ENCODE results near the gene IFIT2.
"Not testable (repeated sequence)": the region's sequence is repeated elsewhere in the genome, so short reads cannot be mapped to it uniquely, and the experiment has no call there.

The IFIT2 gene, protein sequence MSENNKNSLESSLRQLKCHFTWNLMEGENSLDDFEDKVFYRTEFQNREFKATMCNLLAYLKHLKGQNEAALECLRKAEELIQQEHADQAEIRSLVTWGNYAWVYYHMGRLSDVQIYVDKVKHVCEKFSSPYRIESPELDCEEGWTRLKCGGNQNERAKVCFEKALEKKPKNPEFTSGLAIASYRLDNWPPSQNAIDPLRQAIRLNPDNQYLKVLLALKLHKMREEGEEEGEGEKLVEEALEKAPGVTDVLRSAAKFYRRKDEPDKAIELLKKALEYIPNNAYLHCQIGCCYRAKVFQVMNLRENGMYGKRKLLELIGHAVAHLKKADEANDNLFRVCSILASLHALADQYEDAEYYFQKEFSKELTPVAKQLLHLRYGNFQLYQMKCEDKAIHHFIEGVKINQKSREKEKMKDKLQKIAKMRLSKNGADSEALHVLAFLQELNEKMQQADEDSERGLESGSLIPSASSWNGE

DNA sequence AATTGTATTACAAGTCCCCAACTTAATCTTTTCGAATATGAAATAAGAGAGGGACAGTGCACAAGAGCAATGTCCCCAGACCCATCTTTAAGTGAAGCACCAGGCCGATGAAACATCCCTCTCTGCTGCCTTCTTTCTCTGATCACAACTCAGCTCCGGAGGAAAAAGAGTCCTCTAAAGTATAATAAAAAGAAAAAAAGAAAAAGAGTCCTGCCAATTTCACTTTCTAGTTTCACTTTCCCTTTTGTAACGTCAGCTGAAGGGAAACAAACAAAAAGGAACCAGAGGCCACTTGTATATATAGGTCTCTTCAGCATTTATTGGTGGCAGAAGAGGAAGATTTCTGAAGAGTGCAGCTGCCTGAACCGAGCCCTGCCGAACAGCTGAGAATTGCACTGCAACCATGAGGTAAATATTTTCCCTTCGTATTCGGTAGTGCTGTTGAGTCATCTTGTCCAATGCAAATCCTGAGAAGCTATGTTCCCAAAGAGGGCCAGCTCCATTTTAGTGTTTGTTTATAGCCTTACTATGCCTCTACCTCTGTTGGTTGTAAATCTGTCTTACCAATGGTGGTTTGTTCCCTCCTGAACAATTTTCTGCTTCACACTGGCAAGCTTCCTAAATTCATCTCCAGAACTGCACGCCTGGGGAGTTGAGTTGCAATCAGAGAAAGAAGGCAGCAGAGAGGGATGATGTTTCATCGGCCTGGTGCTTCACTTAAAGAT lies at the start of gene IFIT2:
Gene IFIT2, plus strand, starts transcription at position 326 of the 725 bp plus-strand sequence. Its CDS starts 78 bp downstream, at position 404.
- in situ Hi-C loops (cut with HindIII; ENCODE audit: low pct_ligation_motif_present, low pct_unique_long_range_greater_than_20kb, low sequenced_read_pairs): no loop called here
- peak; percentile 78 for DNase-seq

DNA sequence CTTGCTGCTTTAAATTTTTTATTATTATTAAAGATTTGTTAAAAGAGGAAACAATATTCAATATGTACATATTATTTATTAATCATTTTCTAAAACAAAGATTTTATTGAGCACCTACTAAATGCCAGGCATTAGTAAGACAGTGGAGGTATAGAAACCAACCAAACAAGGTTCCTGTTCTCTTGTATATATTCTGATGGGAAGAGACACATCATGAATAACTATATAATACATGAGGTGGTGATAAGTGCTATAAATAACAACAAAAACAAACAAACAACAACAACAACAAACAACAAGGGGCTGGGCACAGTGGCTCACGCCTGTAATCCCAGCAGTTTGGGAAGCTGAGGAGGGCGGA lies 49.6 kb upstream of the IFIT2 start:
- no peak for DNase-seq
- in situ Hi-C loops (cut with HindIII; ENCODE audit: low pct_ligation_motif_present, low pct_unique_long_range_greater_than_20kb, low sequenced_read_pairs): no loop called here

DNA sequence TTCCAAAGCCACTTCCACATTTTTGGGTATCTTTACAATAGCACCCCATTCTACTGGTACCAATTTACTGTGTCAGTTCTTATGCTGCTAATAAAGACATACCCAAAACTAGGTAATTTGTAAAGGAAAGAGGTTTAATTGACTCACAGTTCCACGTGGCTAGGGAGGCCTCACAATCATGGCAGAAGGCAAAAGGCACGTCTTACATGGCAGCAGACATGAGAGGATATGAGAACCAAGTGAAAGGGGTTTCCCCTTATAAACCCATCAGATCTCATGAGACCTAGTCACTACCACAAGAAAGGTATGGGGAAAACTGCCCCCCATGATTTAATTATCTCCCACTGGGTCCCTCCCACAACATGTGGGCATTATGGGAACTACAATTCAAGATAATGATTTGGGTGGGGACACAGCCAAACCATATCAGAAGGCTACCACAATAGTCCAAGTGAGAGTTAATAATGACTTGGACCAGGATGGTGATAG lies 46.7 kb upstream of the IFIT2 start:
- in situ Hi-C loops (cut with HindIII; ENCODE audit: low pct_ligation_motif_present, low pct_unique_long_range_greater_than_20kb, low sequenced_read_pairs); DNase-seq: not testable (repeated sequence)

DNA sequence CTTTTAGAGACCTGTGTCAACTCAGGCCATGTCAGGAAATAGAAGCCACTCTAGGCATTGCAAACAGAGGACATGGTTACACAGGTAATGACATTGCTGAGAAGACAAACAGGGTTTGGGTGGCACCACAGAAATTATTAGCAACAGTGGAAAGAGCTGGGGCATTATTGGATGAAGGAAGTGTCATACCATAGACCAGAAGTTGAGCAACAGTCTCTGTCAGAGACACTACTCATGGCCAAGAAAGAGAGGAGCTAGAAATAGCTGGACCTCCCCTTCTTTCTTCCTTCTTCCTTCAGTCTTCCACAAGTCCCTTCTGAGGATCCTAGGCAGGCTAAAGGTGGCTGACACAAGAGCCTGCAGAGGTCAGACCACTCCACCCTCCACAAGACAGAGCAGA lies 46.1 kb upstream of the IFIT2 start:
- no peak for DNase-seq
- in situ Hi-C loops (cut with HindIII; ENCODE audit: low pct_ligation_motif_present, low pct_unique_long_range_greater_than_20kb, low sequenced_read_pairs): no loop called here

DNA sequence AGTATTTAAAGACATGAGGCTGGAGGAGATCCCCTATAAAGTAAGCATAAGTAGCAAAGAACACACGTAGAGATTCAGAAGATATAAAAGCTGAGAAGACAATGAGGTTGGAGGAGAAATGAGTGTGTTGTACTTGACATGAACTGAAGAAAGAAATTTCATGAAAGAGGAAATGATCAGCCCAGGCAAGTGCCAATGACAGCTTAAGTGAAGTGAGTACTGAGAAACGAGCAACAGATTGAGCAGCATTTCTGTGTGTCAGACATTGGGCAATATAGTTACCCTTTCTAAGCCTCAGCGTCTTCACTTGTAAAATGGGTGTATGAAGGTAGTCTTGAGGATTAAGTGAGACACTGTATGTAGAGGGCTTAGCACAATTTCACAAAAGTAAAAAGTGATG lies 45.5 kb upstream of the IFIT2 start:
- in situ Hi-C loops (cut with HindIII; ENCODE audit: low pct_ligation_motif_present, low pct_unique_long_range_greater_than_20kb, low sequenced_read_pairs): no loop called here
- no peak for DNase-seq

DNA sequence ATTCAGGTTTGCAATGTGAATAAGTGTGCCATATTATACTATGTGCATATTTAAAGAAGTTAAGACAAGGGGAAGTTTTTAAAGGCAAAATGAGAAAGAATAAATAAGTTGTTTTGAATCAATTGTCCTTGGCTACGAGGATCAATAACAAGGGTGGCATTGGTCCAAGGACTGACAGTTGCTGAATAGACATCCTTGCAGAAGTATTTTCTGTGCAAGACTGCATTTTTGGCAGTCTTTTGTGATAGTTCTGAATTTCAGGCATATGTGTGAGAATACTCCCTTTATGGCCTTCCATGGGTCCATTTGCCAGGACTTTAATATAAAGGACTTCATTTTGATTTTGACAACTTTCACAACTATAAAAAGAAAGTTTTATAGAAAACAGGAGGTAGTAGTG lies 44.9 kb upstream of the IFIT2 start:
- in situ Hi-C loops (cut with HindIII; ENCODE audit: low pct_ligation_motif_present, low pct_unique_long_range_greater_than_20kb, low sequenced_read_pairs): no loop called here
- no peak for DNase-seq

DNA sequence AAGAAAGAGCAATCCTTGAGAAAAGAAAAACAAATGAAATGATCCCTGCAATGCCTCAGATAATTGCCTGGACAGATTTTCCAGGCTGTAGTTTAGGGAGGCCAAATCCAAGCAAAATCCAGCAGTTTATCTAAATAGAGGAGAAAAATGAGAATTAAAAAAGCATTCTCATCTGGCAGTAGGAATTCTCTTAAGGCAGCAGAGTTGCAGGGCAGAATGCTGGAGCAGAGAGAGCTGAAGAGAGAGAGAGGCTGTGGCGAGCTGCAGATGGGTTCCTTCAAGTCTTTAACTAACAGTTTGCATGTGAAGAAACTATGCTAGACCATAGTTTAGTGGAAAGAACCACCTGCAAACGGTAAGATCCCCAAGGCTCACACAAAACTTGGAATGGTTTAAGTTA lies 44.3 kb upstream of the IFIT2 start:
- in situ Hi-C loops (cut with HindIII; ENCODE audit: low pct_ligation_motif_present, low pct_unique_long_range_greater_than_20kb, low sequenced_read_pairs): no loop called here
- DNase-seq: no peak

DNA sequence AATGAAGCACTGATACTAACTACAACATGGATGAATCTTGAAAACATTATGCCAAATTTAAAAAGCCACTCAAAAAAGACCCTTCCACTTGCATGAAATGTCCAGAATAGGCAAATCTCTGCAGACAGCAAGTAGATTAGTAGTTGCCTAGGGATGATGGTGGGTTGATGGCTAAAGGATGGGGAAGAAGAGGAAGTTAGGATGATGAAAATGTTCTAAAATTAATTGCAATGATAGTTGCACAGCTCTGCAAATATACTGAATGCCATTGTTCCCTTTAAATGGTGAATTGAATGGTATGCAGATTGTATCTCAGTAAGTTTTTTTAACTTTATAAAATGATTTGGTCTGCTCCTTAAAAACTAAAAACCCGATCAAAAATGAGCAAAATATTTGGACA lies 43.0 kb upstream of the IFIT2 start:
- no peak for DNase-seq
- in situ Hi-C loops (cut with HindIII; ENCODE audit: low pct_ligation_motif_present, low pct_unique_long_range_greater_than_20kb, low sequenced_read_pairs): no loop called here

DNA sequence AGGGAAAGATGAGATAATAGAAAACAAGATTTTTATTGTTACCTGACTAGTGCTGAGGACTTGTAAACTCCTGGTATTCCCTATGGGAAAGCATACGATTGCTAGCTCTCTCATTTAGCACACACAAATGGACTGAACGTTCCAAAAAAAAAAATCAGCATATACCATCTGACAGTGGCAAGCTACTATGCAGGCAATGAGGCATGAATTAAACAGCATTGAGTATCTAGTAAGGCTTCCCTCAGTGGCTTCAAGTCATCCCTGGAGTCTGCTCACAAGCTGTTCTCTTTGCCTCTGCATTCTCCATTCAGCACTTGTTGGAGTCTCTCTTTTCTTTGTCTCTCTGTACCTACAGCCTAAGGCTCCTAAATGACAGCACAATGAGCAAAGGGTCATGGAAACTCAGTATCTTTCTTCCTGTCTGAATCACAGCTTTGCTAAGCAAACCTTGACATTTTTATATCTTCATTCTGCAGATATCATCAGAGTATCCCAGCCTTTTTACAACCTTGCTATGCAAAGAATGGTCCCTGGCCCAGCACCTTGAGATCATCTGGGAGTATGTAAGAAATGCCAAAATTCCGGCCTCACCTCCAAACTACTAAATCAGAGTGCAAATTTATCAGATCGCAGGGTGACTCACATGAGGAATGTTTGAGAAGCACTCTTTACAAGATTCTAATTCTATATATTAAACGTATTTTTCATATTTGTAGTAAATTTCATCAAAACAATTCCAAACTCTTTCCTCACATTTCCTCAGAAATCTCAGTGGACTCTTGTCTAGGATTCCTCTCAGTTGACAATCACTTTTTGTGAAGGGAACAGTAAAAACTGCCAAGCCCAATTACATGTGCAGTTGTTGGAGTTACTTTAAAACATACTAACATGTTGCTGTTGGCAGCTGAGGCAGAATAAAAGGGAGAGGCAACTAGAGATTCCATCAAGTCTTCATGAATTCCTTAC lies 39.5 kb upstream of the IFIT2 start:
- in situ Hi-C loops (cut with HindIII; ENCODE audit: low pct_ligation_motif_present, low pct_unique_long_range_greater_than_20kb, low sequenced_read_pairs): no loop called here
- no peak for DNase-seq

DNA sequence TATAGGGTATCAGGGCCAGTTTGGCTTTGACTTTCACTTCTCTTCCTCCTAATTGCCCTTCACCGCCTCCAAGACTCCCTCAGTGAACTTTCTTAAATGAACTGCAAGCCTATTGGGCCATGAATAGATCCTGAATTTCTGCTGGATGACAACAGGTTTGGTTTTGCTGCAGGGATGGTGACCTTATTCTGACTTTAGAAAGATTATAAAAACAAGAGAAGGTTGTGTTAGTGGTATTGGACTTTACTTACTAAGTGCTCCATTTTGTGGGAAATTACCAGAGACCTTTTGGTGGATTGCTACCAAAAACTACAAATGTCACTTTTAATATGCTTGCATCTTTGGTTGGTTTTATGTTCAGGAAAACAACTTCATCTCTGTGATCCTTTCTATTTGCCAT lies 38.8 kb upstream of the IFIT2 start:
- DNase-seq: no peak
- in situ Hi-C loops (cut with HindIII; ENCODE audit: low pct_ligation_motif_present, low pct_unique_long_range_greater_than_20kb, low sequenced_read_pairs): no loop called here

DNA sequence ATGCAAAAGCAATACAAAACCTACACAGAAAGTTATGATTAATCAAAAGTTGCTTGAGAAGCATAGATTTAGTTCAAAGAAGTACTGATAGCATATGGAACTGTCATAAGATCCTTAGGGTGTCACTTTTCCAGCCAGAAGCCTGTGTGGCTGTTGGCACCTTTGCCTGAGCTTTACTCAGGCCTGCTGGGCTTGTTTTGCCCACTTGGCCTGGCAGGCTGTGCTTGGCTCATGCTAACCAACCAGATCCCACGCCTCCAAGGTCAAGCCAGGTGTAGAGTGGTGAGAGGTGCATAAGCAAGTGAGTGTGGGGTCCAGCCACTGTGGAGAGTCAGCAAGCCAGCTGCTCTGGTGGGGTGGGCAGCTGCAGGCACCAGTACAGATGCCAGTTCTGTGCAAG lies 38.3 kb upstream of the IFIT2 start:
- DNase-seq: no peak
- in situ Hi-C loops (cut with HindIII; ENCODE audit: low pct_ligation_motif_present, low pct_unique_long_range_greater_than_20kb, low sequenced_read_pairs): no loop called here

DNA sequence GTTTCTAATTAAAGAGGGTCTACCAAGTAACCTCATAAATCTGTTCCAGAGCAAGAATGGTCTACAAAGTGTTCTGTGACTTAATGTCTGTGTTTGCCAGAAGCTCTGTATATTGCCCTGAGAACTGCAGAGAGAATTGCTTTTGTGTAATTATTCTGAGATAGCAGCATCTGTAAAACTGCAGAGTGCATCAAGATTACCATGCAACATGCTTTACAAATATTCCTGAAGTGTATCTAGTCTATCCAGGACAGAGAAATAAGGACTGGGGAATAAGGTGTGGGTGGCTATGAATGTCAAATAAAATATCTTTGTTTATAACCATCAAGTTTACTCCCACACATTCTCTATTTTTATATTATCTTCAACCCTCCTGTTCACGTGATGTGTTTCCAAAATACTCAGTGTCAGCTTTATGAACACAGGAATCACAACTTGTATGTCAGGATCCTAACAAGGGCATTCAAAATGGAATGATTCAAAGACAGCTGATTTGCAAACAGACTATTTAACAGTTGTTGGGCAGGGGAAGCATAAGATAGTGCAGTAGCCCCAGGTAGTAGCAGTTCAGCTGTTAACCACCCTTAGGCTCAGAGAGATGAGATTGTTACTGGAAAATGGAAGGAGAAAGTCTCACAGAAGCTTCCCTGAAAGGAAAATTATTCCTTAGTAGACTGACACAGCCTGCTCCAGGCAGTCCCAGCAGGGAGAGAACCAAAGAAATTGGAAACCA lies 35.0 kb upstream of the IFIT2 start:
- no peak for DNase-seq
- in situ Hi-C loops (cut with HindIII; ENCODE audit: low pct_ligation_motif_present, low pct_unique_long_range_greater_than_20kb, low sequenced_read_pairs): no loop called here

DNA sequence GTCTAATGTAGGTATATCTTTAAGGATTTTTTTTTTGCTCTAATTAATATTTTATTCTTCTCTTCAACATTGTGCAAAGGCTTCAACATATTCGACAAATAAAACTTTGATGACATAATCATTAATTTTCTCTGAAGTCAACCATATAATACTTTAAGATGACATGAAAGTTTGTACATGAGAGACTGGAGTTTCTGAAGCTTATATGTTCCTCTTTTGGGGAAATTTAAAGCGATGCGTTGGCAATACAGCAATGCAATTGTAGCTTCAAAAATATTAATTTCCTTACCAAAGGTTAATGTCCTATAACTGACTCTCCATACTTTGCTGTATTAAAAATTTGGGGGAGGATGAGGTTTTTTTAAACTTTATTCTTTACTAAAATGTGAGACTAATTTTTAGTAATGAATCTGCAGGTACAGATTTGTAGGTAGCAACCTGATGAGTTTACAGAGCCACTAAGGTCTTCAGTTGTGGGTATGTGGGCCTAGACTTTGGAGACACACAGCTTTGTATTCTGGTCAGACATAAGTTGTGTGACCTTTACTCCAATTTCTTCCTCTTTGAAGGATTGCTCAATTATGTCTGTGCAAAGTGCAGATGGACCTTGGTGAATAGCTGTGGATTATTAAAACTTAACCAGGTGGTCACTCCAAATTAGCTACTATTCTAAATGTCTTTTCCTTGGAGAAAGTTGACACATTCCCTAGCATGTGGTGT lies 32.3 kb upstream of the IFIT2 start:
- in situ Hi-C loops (cut with HindIII; ENCODE audit: low pct_ligation_motif_present, low pct_unique_long_range_greater_than_20kb, low sequenced_read_pairs): no loop called here
- no peak for DNase-seq

DNA sequence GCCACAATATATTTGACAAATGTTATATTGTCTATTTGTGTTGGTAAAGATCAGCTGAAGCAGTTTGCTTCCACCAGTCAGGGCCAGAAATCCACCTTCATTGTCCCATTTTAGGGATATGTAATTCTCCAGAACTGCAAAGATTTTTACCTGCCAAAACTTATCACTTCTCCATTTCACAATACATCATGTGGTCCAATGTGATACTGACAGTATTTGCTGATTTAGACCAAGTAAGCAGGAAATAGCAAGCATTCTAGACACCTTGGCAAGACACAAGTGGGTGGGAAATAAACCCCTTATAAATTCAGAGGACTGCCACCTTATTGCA lies 31.7 kb upstream of the IFIT2 start:
- in situ Hi-C loops (cut with HindIII; ENCODE audit: low pct_ligation_motif_present, low pct_unique_long_range_greater_than_20kb, low sequenced_read_pairs): no loop called here
- DNase-seq: no peak

DNA sequence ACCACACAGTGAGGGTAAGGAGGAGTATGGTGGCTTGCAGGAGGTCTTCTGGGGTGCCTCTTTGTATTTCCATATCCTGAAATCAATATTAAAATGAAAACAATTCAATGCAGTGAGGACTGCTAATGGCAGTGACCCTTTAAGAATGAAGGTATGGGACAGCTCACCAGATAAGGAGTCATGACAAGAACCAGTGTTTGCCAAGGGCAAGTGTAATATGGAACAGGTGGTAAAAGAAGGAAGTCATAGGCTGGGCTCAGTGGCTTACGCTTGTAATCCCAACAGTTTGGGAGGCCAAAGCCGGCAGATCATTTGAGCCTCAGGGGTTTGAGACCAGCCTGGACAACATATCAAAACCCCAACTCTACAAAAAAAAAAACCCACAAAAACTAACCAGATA lies 30.3 kb upstream of the IFIT2 start:
- in situ Hi-C loops (cut with HindIII; ENCODE audit: low pct_ligation_motif_present, low pct_unique_long_range_greater_than_20kb, low sequenced_read_pairs): no loop called here
- DNase-seq: no peak

DNA sequence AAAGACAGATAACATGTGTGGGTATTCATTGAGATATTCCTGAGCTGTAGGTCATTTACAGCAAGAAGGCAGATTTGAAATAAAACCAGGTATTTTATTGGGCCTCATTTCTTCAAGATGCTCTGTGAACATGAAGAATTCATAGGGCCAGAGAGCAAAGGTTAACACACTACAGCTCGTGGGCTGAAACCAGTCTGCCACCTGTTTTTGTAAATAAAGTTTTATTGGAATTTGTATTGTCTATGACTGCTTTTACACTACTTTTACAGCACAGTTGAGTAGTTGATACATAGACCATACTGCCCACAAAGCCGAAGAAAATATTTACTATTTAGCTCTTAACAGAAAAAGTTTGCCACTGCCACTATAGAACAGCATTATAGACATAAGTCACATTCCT lies 28.2 kb upstream of the IFIT2 start:
- DNase-seq: no peak
- in situ Hi-C loops (cut with HindIII; ENCODE audit: low pct_ligation_motif_present, low pct_unique_long_range_greater_than_20kb, low sequenced_read_pairs): no loop called here

DNA sequence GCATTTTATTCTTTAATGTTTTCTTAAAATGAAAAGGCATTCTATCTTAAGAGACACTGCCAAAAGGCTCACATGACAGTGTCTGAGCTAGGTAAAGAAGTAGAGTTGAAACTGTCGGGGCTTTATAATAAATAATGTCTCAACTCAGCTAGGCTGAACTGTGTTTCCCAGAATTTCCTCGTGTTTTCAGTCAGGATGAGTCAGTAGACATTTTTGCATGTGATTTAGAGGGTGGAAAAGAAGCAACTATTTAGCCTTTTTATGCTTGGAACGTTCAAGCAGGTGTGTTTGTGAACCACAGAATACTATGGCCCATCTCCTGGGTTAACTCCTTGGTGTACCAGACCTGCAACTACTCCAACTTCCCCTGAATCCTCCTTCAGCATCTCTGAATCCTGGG lies 26.9 kb upstream of the IFIT2 start:
- no peak for DNase-seq
- in situ Hi-C loops (cut with HindIII; ENCODE audit: low pct_ligation_motif_present, low pct_unique_long_range_greater_than_20kb, low sequenced_read_pairs): no loop called here

DNA sequence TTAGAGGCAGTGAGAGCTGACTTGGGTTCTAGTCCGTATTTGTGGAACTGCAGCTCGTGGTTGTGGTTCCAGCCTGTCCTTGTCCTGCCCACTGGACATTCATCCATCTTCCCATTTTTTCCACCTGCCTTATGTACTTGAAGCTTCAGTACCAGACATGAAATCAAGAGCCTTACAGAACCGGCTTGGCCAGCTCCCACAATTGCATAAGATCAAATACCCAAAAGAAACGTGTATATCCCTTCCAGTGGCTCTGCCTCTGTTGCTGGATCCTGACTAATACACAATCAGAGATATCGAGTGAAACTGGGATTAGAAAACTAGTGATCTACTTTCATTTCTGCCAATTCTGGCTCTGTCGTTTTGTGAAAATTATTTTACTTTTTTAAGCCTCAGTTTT lies 26.5 kb upstream of the IFIT2 start:
- in situ Hi-C loops (cut with HindIII; ENCODE audit: low pct_ligation_motif_present, low pct_unique_long_range_greater_than_20kb, low sequenced_read_pairs): no loop called here
- no peak for DNase-seq
